ENCODE measurements around the gene KCNIP3. TPM values are rescaled to one million over a fixed set of nuclear protein-coding genes. Genes with fewer than 3 reads are reported as not detected.

KCNIP3 gene
- total RNA-seq, 1 experiment from 2014 or later, result 4.5 TPM

DNA sequence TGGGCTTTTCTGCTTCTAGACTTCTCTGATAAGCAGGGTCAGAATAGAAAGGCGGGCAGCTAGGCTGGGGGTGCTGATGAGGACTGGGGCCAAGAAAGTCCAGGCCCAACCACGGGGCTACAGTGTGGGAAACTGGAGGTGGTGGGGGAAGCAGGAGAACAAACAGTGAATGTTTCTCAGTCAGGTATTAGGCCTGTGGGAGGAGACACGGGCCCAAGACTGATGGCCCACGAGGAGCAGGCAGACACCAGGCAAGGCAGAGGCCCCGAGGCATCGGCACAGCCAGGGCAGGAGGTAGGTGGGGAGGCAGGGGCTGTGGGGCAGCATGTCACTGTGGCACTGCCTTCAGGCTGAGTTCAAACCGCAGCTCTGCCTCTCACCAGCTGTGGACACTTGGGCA lies 40.7 kb downstream of the KCNIP3 start:
- peaks cover 22% of the 10 kb centered on the region for H3K27me3 ChIP-seq (ENCODE audit: insufficient read depth, low read depth)
- H3K79me2 ChIP-seq (ENCODE audit: low read depth), result no peaks in the 10 kb centered on the region
- no peaks in the 10 kb centered on the region for H3K9me3 ChIP-seq (ENCODE audit: insufficient read depth, low read depth)
- no TSS peak for BruUV-seq (replicated peaks)
- no peaks in the 10 kb centered on the region for H3K36me3 ChIP-seq (ENCODE audit: low read depth)
- no peaks in the 10 kb centered on the region for H3K9me2 ChIP-seq (ENCODE audit: insufficient read depth)
- intact Hi-C loops (cut with micrococcal nuclease; ENCODE audit: unreplicated experiment), result no loop called here
- H3F3A ChIP-seq (ENCODE audit: insufficient read depth, low read depth), result no peaks in the 10 kb centered on the region
- H4K20me1 ChIP-seq (ENCODE audit: insufficient read depth), result no peaks in the 10 kb centered on the region
- ChIA-PET CTCF (interaction anchor here (0.6 kb wide), 1 partner anchor 26 kb away, joined by 7 read pairs; no protein-coding TSS in a partner anchor), POLR2A (ENCODE audit: unreplicated experiment) (no interaction called here)
- H3K4me2 ChIP-seq, result no peak overlapping the region
- H2AFZ ChIP-seq, result no peak overlapping the region
- no peaks in the 10 kb centered on the region for H3K4me1 ChIP-seq (replicated peaks; ENCODE audit: insufficient read depth)
- H3K27ac ChIP-seq, result no peak overlapping the region
- H3K4me3 ChIP-seq, result no peak overlapping the region
- TF ChIP-seq, protein P1, sequence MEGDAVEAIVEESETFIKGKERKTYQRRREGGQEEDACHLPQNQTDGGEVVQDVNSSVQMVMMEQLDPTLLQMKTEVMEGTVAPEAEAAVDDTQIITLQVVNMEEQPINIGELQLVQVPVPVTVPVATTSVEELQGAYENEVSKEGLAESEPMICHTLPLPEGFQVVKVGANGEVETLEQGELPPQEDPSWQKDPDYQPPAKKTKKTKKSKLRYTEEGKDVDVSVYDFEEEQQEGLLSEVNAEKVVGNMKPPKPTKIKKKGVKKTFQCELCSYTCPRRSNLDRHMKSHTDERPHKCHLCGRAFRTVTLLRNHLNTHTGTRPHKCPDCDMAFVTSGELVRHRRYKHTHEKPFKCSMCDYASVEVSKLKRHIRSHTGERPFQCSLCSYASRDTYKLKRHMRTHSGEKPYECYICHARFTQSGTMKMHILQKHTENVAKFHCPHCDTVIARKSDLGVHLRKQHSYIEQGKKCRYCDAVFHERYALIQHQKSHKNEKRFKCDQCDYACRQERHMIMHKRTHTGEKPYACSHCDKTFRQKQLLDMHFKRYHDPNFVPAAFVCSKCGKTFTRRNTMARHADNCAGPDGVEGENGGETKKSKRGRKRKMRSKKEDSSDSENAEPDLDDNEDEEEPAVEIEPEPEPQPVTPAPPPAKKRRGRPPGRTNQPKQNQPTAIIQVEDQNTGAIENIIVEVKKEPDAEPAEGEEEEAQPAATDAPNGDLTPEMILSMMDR (conservative IDR thresholded peaks at IDR 0.05), result no peak
- no peak for TF ChIP-seq EZH2 (IDR thresholded peaks at IDR 0.05; ENCODE audit: low read depth)
- DNase-seq, result no peak

DNA sequence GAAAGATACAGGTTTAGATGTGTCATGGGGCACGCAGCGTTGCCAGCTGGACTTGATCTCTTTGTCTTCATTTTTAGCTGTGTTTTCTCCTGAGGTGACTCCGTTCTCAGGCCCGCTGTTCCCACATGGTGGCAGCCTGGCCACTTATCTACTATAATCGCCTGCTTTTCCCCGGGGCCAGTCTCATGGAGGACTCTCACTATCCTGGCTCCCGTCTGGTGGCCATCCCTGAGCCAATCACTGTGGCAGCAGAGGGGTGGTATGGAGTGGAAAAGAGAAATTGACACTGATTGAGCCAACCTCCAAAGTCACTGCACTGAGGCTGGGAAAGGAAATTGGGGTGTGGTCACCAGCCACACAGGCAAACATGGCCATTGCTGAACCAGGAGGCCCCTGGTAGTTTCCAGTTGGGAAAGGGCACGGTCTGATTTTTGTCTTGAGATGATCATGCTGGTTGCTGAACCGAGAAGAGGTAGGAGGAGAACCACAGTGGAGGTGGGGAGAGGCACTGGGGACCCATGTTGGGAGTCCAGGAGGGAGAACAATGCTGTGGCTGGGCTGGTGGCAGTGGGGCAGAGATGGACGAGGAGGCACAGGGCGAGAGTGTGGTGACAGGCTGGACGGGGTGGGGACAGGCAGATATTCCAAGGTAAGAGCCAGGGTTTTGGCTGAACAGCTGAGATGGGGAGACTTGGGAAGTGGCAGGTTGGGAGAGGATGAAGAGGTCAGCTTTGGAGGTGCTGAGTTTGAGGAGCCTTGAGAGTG lies 45.6 kb downstream of the KCNIP3 start:
- BruUV-seq (replicated peaks), result no TSS peak
- Histone ChIP-seq H3K4me1 (replicated peaks; ENCODE audit: insufficient read depth) (peaks cover 5% of the 10 kb centered on the region; the same call in 1 of the 2 replicates), H3K36me3 (ENCODE audit: low read depth) (no peaks in the 10 kb centered on the region), H3K27ac (no peak overlapping the region), H3K9me2 (ENCODE audit: insufficient read depth) (no peaks in the 10 kb centered on the region), H3K79me2 (ENCODE audit: low read depth) (no peaks in the 10 kb centered on the region), H3K27me3 (ENCODE audit: insufficient read depth, low read depth) (peaks cover 51% of the 10 kb centered on the region), H4K20me1 (ENCODE audit: insufficient read depth) (no peaks in the 10 kb centered on the region), H3K4me3 (no peak overlapping the region), H3K9me3 (ENCODE audit: insufficient read depth, low read depth) (no peaks in the 10 kb centered on the region), H2AFZ (no peak overlapping the region), H3K4me2 (no peak overlapping the region), H3F3A (ENCODE audit: insufficient read depth, low read depth) (no peaks in the 10 kb centered on the region)
- TF ChIP-seq EZH2 (IDR thresholded peaks at IDR 0.05; ENCODE audit: low read depth), result no peak
- TF ChIP-seq, protein P1 (conservative IDR thresholded peaks at IDR 0.05), result no peak
- ChIA-PET POLR2A (ENCODE audit: unreplicated experiment) (no interaction called here), CTCF (no interaction called here)
- intact Hi-C loops (cut with micrococcal nuclease; ENCODE audit: unreplicated experiment), result no loop called here
- DNase-seq, result no peak

DNA sequence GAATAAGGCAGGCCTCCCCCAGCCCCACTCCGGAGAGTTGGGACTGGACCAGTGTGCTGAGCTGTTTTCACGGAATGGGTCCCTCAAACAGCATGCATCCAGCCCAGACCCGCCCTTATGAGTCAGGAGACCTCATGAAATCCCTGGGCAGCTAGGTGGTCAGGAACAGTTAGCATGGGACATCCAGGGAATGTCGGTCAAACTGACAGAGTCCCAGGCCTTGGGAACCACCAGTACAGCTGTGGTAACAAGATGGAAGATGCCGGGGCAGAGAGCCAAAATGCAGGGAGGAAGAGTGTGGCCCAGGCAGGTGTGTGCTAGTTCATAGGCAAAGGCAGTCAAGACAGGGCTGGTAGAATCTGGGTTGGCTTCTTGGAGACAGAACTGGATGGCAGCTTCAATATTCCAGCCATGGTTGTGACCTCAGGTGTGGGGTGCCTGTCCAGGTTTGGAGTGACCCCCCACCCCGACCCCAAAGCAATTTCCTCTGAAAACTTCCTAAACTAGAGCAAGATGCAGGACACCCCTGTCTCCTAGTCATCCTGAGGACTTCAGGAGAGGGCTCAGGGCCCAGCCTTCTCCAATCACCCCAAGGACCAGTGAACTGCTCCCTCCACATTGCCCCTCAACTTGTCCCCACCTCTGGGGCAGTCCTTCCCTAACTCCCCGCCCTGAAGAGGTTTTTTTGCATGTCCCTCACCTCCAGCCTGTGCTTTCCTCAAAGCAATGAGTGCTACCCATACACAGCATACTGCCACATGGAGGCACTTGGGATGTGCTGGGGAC lies 46.5 kb downstream of the KCNIP3 start:
- no TSS peak for BruUV-seq (replicated peaks)
- Histone ChIP-seq H3K4me2 (no peak overlapping the region), H3K79me2 (ENCODE audit: low read depth) (no peaks in the 10 kb centered on the region), H3F3A (ENCODE audit: insufficient read depth, low read depth) (no peaks in the 10 kb centered on the region), H4K20me1 (ENCODE audit: insufficient read depth) (no peaks in the 10 kb centered on the region), H3K4me1 (replicated peaks; ENCODE audit: insufficient read depth) (peaks cover 5% of the 10 kb centered on the region; the same call in 1 of the 2 replicates), H3K36me3 (ENCODE audit: low read depth) (no peaks in the 10 kb centered on the region), H3K9me3 (ENCODE audit: insufficient read depth, low read depth) (no peaks in the 10 kb centered on the region), H3K9me2 (ENCODE audit: insufficient read depth) (no peaks in the 10 kb centered on the region), H3K4me3 (no peak overlapping the region), H3K27me3 (ENCODE audit: insufficient read depth, low read depth) (peaks cover 59% of the 10 kb centered on the region), H3K27ac (no peak overlapping the region), H2AFZ (no peak overlapping the region)
- ChIA-PET POLR2A (ENCODE audit: unreplicated experiment) (no interaction called here), CTCF (no interaction called here)
- intact Hi-C loops (cut with micrococcal nuclease; ENCODE audit: unreplicated experiment), result loop anchor here (2.0 kb wide), 1 partner anchor 385 kb away; no protein-coding TSS in a partner anchor
- no peak for TF ChIP-seq EZH2 (IDR thresholded peaks at IDR 0.05; ENCODE audit: low read depth)
- no peak for DNase-seq
